H54 (cell line): ENCODE results near the gene SLC1A2.

Experiments
- DNase-seq: peaks from one replicate; pipeline ENCODE4 v3.0.0; 2011; ENCODE audit warnings: low spot score, mixed read lengths; ENCODE audit not compliant: insufficient read length
- FAIRE-seq: peaks from 3 replicates; lab custom pipeline; 2011; peaks lifted over from hg19 to GRCh38; lab: Jason Lieb, UNC
- POLR2A ChIP-seq: IDR thresholded peaks from 2 replicates; pipeline ENCODE4 v1.6.1; 2011; ENCODE audit warnings: low read depth, mild to moderate bottlenecking, low read length

SLC1A2 gene

DNA sequence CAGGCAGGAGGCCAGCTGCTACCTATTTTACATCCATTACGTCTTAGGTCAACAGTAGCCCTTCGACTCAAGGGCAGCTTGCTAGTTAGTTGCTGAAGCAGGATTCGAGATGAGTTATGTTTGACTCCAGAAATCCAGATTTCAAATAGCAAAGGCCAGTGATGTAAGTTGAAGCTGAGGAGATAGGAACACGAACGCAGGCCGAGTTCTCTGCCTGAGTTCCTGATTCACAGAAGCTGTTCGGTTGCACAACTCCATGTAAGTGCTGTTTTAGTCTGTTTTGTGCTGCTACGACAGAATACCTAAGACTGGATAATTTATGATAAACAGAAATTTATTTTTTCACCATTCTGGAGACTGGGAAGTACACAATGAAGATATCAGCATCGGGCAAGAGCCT, 111.2 kb downstream of the SLC1A2 start:
- no peak for FAIRE-seq
- no peak for TF ChIP-seq POLR2A
- DNase-seq: no peak

- FAIRE-seq: no peak
- DNase-seq: no peak
- no peak for TF ChIP-seq POLR2A
These were observed 112.1 kb downstream of the SLC1A2 start for GRCh38 chr11:35307221-35307621.

DNA sequence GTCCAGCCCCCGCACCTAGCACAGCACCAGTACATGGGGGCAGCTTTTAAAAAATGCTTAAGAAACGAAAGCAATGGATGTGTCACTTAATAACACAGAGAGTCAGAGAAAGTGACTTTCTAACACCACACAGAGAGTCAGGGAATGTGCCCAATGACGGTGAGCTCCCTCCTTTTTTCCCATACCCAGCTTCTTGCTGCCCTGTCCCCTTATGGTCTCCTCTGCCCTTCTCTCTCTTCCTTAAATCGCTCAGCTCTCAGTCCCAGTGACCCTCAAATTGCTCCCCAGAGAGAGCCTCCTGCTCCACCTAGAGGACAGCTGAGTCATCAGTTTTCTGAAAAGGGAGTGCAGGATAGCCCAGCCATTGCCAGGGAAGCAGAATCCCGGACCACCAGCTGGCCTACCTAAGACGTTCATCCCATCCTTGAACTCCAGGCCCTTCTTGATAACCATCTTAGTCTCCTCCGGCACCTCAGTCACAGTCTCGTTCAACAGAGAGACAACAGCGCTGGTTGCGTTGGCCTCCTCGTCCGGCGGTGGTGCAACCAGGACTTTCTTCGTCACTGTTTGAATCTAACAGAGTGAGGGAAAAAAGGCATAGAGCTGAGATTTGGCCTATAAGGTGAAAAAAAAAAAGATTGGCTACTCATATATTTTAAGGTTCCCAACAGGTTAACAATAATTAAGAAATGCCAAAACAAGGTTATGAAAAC, 113.5 kb downstream of the SLC1A2 start:
- FAIRE-seq (no peak), DNase-seq (peak; percentile 18)
- no peak for TF ChIP-seq POLR2A

DNA sequence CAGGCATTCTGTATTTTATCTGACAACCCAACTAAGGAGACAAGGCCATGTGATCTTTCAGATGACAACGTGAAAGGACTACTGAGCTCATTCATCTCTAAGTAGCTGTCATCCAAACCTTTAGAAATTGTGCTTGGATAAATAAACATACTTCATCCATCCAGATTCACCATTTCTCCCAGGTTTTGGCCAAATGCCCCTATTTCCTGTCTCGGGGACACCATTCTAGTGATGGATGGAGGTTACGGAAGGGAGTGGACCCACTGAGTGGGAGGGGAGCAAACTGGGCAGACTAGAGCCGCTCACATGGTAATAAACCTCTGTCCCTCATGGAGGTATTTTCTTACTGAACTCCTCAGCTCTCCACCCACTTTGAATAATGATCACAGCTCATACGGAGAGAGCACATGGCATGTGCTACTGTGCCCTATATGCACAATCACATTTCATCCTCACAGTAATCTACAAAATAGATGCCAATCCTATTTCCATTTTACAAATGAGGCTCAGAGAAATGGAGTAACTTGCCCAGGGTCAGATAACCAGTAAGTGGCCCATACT, 114.4 kb downstream of the SLC1A2 start:
- TF ChIP-seq POLR2A: no peak
- FAIRE-seq: no peak
- no peak for DNase-seq

DNA sequence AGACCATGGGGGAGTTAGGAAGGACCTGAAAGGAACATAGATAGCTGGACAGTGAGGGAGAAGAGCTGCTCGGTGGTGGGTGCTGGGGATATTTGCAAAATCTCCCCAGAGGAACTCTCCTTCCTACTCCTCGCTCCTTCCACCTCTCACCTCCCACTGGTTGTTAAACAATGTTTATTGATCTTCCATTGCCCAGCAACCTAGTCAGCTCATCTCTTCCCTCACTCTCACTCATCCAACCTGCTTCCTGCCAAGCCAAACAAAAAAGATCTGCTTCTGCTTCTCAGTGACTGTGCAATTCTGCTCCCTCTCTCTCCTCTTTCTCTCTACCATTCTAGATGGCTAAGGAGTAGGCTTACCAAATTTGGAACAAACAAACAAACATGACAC, 115.0 kb downstream of the SLC1A2 start:
- no peak for TF ChIP-seq POLR2A
- DNase-seq (no peak), FAIRE-seq (no peak)

DNA sequence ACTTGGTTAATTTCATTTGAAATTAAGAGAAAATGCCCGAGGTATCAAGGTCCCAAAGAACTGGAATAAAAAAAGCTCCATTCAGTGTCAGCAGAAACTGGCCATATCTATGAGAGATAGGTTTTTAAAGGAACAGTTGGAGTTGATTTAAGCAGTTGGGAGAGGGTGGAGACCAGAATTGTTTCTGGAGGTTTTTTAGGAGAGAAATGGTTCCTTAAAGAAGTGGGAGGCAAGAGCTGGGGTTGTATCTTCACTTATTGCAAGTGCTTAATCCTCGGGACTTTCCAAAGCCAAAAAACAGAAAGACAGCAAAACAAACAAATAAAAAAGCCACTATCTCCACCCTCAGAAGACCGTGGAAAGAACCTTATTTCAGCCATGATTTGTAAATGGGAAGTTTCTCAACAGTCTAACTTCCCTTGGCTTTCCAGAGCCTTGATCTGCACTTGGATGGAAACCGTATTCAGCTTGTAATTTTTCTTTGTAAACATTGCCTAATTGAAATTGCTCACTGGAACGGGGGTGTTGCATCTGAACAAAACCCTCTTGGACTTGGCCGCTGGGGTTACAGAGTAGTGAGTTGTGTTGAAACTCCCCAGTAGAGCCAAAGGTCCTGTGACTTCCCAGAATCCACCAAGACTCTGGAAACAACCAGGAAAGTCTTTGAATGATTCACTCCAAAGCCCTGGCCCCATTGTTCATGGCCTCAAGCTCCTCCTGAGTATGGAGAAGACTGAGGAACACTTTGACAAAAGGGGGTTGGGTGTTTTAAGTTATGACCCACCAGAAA, 115.6 kb downstream of the SLC1A2 start:
- no peak for TF ChIP-seq POLR2A
- DNase-seq: no peak
- FAIRE-seq: no peak

GRCh38 chr11:35302398-35302797, 117.0 kb downstream of the SLC1A2 start:
- DNase-seq: no peak
- FAIRE-seq: no peak
- TF ChIP-seq POLR2A: no peak

GRCh38 chr11:35298369-35298768, 121.0 kb downstream of the SLC1A2 start:
- FAIRE-seq (no peak), DNase-seq (no peak)
- TF ChIP-seq POLR2A: no peak

- DNase-seq: no peak
- no peak for TF ChIP-seq POLR2A
- FAIRE-seq: no peak
These were observed 123.6 kb downstream of the SLC1A2 start for GRCh38 chr11:35295751-35296150.

DNA sequence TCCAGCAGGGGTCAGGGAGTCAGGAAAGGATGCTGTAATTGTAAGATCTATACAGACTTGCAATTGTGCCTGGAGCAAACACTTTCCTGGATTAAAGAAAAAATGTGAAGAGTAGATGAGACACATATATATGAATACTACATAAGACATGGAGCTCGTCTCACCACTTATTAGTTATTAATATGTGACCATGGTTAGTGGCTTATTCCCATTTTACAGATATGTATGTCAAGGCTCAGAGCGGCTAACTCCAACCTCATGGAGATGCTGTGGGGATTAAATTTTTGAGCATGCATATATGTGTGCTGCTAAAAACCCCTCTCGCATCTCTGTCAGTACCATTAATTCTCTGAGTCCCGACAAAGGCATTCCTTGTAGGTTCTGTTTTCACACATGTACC, 125.7 kb downstream of the SLC1A2 start:
- DNase-seq (no peak), FAIRE-seq (no peak)
- TF ChIP-seq POLR2A: no peak

DNA sequence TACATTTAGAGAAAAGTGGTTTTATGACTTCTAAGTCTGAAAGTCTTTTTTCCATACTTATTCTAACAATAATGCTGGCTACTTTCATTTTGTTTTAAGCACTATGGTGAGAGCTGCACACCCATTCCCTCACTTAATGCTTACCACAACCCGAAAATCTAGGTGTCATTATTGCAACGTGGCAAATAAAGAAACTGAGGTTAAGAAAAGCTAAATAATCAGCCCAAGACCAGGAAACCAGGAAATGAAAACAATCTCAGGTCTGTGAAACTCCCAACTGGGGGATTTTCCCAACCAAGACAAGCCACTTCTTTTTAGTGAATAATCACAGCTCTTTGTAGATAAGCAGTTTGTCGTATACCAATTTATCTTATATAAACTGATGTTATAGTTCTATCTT, 126.3 kb downstream of the SLC1A2 start:
- no peak for FAIRE-seq
- no peak for TF ChIP-seq POLR2A
- no peak for DNase-seq

GRCh38 chr11:35292279-35292678, 127.1 kb downstream of the SLC1A2 start:
- no peak for TF ChIP-seq POLR2A
- no peak for FAIRE-seq

DNA sequence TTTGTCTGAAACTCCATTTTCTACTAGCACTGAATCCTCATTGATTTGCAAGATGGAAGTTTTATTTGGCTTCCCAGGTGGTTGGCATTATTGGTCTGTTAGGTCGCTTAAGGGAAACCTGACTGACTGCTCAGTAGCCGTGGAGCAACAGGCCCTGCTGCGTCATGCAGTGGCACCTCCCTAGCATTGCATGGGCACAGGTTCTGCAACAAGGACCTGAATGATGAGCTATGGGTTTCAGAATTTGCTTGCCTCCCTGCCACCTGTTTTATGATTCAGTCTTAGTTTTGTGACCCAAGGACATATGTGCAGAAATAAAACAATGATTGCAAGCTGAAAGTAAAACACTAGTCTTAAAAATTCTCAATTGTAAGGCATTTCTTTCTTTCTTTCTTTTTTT, 128.5 kb downstream of the SLC1A2 start:
- DNase-seq: no peak
- TF ChIP-seq POLR2A: no peak
- no peak for FAIRE-seq

More at GRCh38 chr11:35292279-35292678, 127.1 kb downstream of the SLC1A2 start:
- DNase-seq: no peak

DNA sequence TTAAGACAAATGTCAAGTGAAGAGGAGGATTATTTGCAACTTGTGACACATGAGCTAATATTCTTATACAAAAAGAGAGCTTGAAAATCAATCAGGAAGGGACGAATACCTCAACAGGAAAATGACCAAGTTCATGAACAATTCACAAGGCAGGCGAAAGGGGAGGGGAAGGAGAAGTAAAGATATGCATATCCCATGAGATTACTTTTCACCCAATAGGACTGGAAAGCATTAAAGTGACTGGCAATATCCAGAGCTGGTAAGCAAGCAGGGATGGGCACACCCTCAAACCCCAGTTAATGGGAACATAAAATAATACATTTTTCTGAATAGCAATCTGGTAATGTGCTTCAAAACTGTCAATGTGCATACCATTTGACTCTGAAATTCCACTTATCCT, 129.5 kb downstream of the SLC1A2 start:
- no peak for TF ChIP-seq POLR2A
- DNase-seq (peak; percentile 33), FAIRE-seq (peak; percentile 57)
